Endothelial cell of umbilical vein (primary cell): ENCODE data around the gene TPGS2. TPM values are rescaled to one million over a fixed set of nuclear protein-coding genes. Genes with fewer than 3 reads are reported as not detected.

Experiments used
- BruUV-seq: library from RNA; stranded (reverse); fragments of 400-500 nt; replicated peaks from 2 replicates; lab custom pipeline; 2021; lab: Mats Ljungman, UMichigan
- CTCF ChIA-PET: fragments of 300-600, 350-600 bp; sonication (Branson Sonifier 250); formaldehyde crosslinking; loops from one replicate; lab custom pipeline; 2021; ENCODE audit warnings: antibody characterized with exemption, inconsistent platforms; lab: Charles Lee
- POLR2A ChIA-PET: fragments of 300-600, 350-600 bp; sonication (Branson Sonifier 250); formaldehyde crosslinking; loops from one replicate; lab custom pipeline; 2021; ENCODE audit warnings: antibody characterized with exemption, inconsistent platforms; lab: Charles Lee
- DNase-seq: peaks from one replicate; pipeline ENCODE4 v3.0.0-alpha.2; 2011; ENCODE audit warnings: low read depth, low spot score
- FAIRE-seq: peaks from 2 replicates; lab custom pipeline; 2011; peaks lifted over from hg19 to GRCh38; lab: Jason Lieb, UNC
- H2AFZ ChIP-seq: 2 replicates; pipeline ENCODE4 v1.6.0; 2012; ENCODE audit warnings: low read depth, low read length, control low read depth, inconsistent platforms
- H3K27ac ChIP-seq: 2 replicates; pipeline ENCODE4 v1.5.1; 2011; ENCODE audit warnings: low read depth, mild to moderate bottlenecking, control low read depth, low read length, moderate library complexity; ENCODE audit not compliant: insufficient read depth
- H3K27me3 ChIP-seq, 2 experiments: 2 replicates each; pipeline versions ENCODE4 v1.6.0 to v1.6.1; 2011; ENCODE audit warnings: low read length in 2 of 2, mixed read lengths in 1 of 2; ENCODE audit not compliant: control insufficient read depth in 2 of 2, insufficient read depth in 2 of 2
- H3K36me3 ChIP-seq, 2 experiments: 2 replicates in 1 of 2; 3 replicates in 1 of 2; pipeline ENCODE4 v1.5.1; 2011; ENCODE audit warnings: low read length in 2 of 2, mild to moderate bottlenecking in 1 of 2, moderate library complexity in 1 of 2; ENCODE audit not compliant: control insufficient read depth in 2 of 2, insufficient read depth in 2 of 2; ENCODE audit errors: extremely low read depth in 1 of 2
- H3K4me1 ChIP-seq: 3 replicates; pipeline ENCODE4 v1.5.1; 2011; ENCODE audit warnings: mild to moderate bottlenecking, low read length; ENCODE audit not compliant: control insufficient read depth, insufficient read depth; ENCODE audit errors: extremely low read depth
- H3K4me2 ChIP-seq: 2 replicates; pipeline ENCODE4 v1.6.1; 2011; ENCODE audit warnings: low read length, control low read depth, mixed read lengths; ENCODE audit not compliant: insufficient read depth
- H3K4me3 ChIP-seq, 3 experiments: fragments of 200-600 bp in 1 of 3; sonication (generic), shearing (Covaris generic) in 1 of 3; replicated peaks in 1 of 3; 2 replicates each; pipeline ENCODE4 v1.5.1; 2011 to 2016; ENCODE audit warnings: control low read depth in 3 of 3, low read length in 3 of 3, mild to moderate bottlenecking in 2 of 3, inconsistent platforms in 1 of 3, low read depth in 1 of 3, moderate library complexity in 1 of 3; ENCODE audit not compliant: insufficient read depth in 1 of 3
- H3K79me2 ChIP-seq: 2 replicates; pipeline ENCODE4 v1.6.0; 2012; ENCODE audit warnings: low read length, inconsistent platforms; ENCODE audit not compliant: control insufficient read depth, insufficient read depth
- H3K9ac ChIP-seq: replicated peaks from 2 replicates; pipeline ENCODE3; 2011; ENCODE audit warnings: low read length, control low read depth; ENCODE audit not compliant: insufficient read depth; ENCODE audit errors: extremely low read depth
- H3K9me1 ChIP-seq: replicated peaks from 3 replicates; pipeline ENCODE4 v1.6.0; 2011; ENCODE audit warnings: mild to moderate bottlenecking, low read length; ENCODE audit not compliant: control insufficient read depth, insufficient read depth; ENCODE audit errors: extremely low read depth
- H3K9me3 ChIP-seq: replicated peaks from 2 replicates; pipeline ENCODE4 v1.5.1; 2012; ENCODE audit warnings: low read length, inconsistent platforms; ENCODE audit not compliant: control insufficient read depth, insufficient read depth
- H4K20me1 ChIP-seq: replicated peaks from 2 replicates; pipeline ENCODE3; 2011; ENCODE audit warnings: mild to moderate bottlenecking, low read length; ENCODE audit not compliant: control insufficient read depth, insufficient read depth; ENCODE audit errors: extremely low read depth
- EZH2 ChIP-seq: IDR thresholded peaks from 2 replicates; pipeline ENCODE4 v1.6.1; 2012; ENCODE audit warnings: borderline replicate concordance, low read depth, mild to moderate bottlenecking, moderate library complexity, low read length, inconsistent platforms; ENCODE audit not compliant: severe bottlenecking
- FOS ChIP-seq: IDR thresholded peaks from 2 replicates; pipeline ENCODE4 v1.6.1; 2011; ENCODE audit warnings: mild to moderate bottlenecking, low read length, moderate library complexity, borderline replicate concordance; ENCODE audit not compliant: insufficient read depth
- GATA2 ChIP-seq: IDR thresholded peaks from 2 replicates; pipeline ENCODE4 v1.7.0; 2011; ENCODE audit warnings: low read depth, mild to moderate bottlenecking, moderate library complexity, mixed read lengths, low read length; ENCODE audit not compliant: insufficient read length, insufficient read depth
- JUN ChIP-seq: IDR thresholded peaks from 2 replicates; pipeline ENCODE4 v1.6.1; 2011; ENCODE audit warnings: borderline replicate concordance, low read depth; ENCODE audit not compliant: insufficient read length, insufficient read depth
- MYC ChIP-seq: IDR thresholded peaks from one replicate; pipeline ENCODE4 v1.6.1; 2011; ENCODE audit warnings: mild to moderate bottlenecking, low read depth, low read length
- POLR2A ChIP-seq: IDR thresholded peaks from 2 replicates; pipeline ENCODE4 v1.6.1; 2012; ENCODE audit warnings: low read depth, mild to moderate bottlenecking, control low read depth, low read length
- POLR2AphosphoS5 ChIP-seq: IDR thresholded peaks from 2 replicates; pipeline ENCODE4 v1.6.1; 2012; ENCODE audit warnings: low read depth, mild to moderate bottlenecking, control low read depth, low read length, moderate library complexity; ENCODE audit not compliant: insufficient read depth
- dilution Hi-C: fragments of 300-500 bp; cut with MboI; formaldehyde crosslinking; loops from one replicate; pipeline ENCODE4 v1.15.0; 2019; ENCODE audit warnings: low sequenced_read_pairs; ENCODE audit not compliant: extremely low pct_ligation_motif_present
- intact Hi-C: fragments of 100-400 bp; cut with micrococcal nuclease; formaldehyde crosslinking; loops from one replicate; pipeline ENCODE4 v1.10.0; 2022
- polyA plus RNA-seq, 4 experiments: library from polyadenylated mRNA; depleted of rRNA in 3 of 4; stranded (reverse) in 3 of 4; unstranded in 1 of 4; fragments of >200 nt; gene quantifications; 2 replicates each; pipeline versions ENCODE4 v1.2.1 to v1.2.3, GENCODE V29; 2011 to 2012; ENCODE audit warnings: missing spikeins in 1 of 4
- total RNA-seq: library from RNA; stranded (reverse); gene quantifications from 2 replicates; pipeline ENCODE4 v1.2.3, GENCODE V29; 2021
- TF ChIP-seq, protein P1 (sequence below), 2 donors: IDR thresholded peaks; 1 replicate in 1 of 2; 2 replicates in 1 of 2; pipeline ENCODE4 v1.5.1; 2011; ENCODE audit warnings: low read length in 2 of 2, mild to moderate bottlenecking in 2 of 2, moderate library complexity in 2 of 2, control low read depth in 1 of 2, inconsistent platforms in 1 of 2, low read depth in 1 of 2; ENCODE audit not compliant: insufficient read depth in 1 of 2; ENCODE audit errors: extremely low read depth in 1 of 2
- TF ChIP-seq, protein P2 (sequence below): IDR thresholded peaks from 2 replicates; pipeline ENCODE4 v1.6.1; 2011; ENCODE audit not compliant: insufficient read depth, insufficient read length

The TPGS2 gene
- total and polyA plus RNA-seq, 2 donors (not counting 3 experiments of a cell fraction or from before 2014, with no cell fraction given): 150 to 232 TPM

DNA sequence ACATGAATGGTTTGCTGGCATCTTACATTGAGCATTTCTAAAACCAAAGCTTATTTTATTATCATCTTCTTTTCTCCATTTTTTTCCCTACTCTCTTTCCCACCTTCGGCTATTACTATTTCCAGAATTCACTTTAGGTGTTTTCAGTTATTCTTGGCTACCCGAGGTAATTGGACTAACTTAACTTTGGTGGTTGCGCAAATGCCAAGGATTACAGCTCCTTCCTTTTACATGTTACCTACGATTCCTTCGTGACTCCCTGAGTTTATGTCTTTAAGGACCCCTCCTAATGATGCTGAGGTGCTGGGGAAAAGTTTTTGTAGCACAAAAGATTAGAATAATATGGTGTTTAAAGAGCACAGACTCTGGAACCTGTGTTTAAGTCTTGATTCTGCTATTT is 14.4 kb upstream of the TPGS2 start:
- TF ChIP-seq POLR2AphosphoS5: no peak
- TF ChIP-seq, protein P1, sequence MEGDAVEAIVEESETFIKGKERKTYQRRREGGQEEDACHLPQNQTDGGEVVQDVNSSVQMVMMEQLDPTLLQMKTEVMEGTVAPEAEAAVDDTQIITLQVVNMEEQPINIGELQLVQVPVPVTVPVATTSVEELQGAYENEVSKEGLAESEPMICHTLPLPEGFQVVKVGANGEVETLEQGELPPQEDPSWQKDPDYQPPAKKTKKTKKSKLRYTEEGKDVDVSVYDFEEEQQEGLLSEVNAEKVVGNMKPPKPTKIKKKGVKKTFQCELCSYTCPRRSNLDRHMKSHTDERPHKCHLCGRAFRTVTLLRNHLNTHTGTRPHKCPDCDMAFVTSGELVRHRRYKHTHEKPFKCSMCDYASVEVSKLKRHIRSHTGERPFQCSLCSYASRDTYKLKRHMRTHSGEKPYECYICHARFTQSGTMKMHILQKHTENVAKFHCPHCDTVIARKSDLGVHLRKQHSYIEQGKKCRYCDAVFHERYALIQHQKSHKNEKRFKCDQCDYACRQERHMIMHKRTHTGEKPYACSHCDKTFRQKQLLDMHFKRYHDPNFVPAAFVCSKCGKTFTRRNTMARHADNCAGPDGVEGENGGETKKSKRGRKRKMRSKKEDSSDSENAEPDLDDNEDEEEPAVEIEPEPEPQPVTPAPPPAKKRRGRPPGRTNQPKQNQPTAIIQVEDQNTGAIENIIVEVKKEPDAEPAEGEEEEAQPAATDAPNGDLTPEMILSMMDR (IDR thresholded peaks at IDR 0.05; ENCODE audit: extremely low read depth in 1 of 2, insufficient read depth in 1 of 2, low read depth in 1 of 2, low read length in 2 of 2): no peak
- TF ChIP-seq GATA2: no peak
- TF ChIP-seq, protein P2, sequence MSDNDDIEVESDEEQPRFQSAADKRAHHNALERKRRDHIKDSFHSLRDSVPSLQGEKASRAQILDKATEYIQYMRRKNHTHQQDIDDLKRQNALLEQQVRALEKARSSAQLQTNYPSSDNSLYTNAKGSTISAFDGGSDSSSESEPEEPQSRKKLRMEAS: no peak
- no peak for TF ChIP-seq JUN
- no peak for TF ChIP-seq MYC
- TF ChIP-seq EZH2: no peak
- no peak for TF ChIP-seq FOS
- no peak for TF ChIP-seq POLR2A
- dilution Hi-C loops (no loop called here), intact Hi-C loops (no loop called here)
- Histone ChIP-seq H3K27me3 (no peaks in the 10 kb centered on the region), H3K9me3 (no peaks in the 10 kb centered on the region), H3K36me3 (no peaks in the 10 kb centered on the region), H4K20me1 (no peaks in the 10 kb centered on the region), H3K79me2 (no peaks in the 10 kb centered on the region), H2AFZ (no peak overlapping the region), H3K4me2 (no peak overlapping the region), H3K4me1 (peaks cover 14% of the 10 kb centered on the region), H3K9me1 (no peaks in the 10 kb centered on the region), H3K4me3 (no peak overlapping the region), H3K27ac (no peak overlapping the region), H3K9ac (no peak overlapping the region)
- ChIA-PET POLR2A (no interaction called here), CTCF (interaction anchor here (1.7 kb wide), 2 partner anchors 14 to 32 kb away, joined by 3 to 5 read pairs; partner anchors contain the start of genes KIAA1328 and TPGS2)
- no TSS peak for BruUV-seq
- FAIRE-seq (no peak), DNase-seq (no peak)
